ENCODE results near the gene MST1R.

GRCh38 chr3:49882166-49882565, 21.5 kb downstream of the MST1R start:
- TF ChIP-seq CTCF (conservative IDR thresholded peaks at IDR 0.05; ENCODE audit: low read depth, low read length) (no peak), EZH2 (IDR thresholded peaks at IDR 0.05; ENCODE audit: low read length, unreplicated experiment) (no peak)

All from PC-3 (cell line).